ENCODE data around the gene NAA38. TPM values are rescaled to one million over a fixed set of nuclear protein-coding genes. Genes with fewer than 3 reads are reported as not detected.
A peak's percentile ranks its signal among the peaks of the same experiment; 100 is the strongest.

The NAA38 gene
- total RNA-seq, 4 donors from 2014 or later: 57.4 to 133 (median 96.6) TPM

DNA sequence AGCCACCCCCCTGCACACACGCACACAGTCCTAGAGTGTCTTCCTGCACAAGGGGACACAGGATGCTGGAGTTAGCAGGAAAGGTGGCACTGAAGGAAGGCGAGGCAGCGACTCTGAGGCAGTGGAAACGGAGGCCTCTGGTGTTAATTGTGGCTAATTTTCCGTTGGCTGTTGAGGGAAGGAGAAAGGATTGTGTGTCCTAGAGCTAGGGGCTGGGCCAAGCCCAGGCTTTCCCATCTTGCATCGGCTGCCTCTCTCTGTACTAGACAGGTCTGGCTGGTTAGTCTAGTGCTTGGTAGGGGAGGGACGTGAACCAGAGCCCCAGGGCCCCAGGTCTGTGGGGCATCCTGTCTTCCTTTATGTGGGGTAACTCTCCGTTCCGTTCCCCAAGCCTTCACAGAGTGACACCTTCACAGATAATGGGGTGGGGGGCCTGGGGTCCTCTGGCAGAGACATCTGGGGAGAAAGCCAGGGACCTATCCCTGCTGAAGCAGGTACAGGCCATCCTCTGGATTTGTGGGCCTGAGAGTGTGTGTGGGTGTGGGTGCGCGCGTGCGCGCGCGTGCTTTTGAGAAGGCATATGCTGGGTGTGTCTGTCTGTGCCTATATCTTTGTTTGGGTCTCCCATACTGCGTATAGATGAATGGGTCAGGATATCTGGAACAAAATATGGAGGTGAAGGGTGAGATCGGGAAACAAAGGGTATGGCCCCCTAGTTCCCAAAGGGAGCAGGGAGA, 31.0 kb upstream of the NAA38 start, which contains the start of gene CHD3:
TSS of gene CHD3 (plus strand) at position 606 of the 737 bp plus-strand sequence. CDS start 212 bp downstream, outside the sequence.
- H3K4me3 ChIP-seq: peak within 1 kb of the TSS; percentile 64 to 74 (median 68)

DNA sequence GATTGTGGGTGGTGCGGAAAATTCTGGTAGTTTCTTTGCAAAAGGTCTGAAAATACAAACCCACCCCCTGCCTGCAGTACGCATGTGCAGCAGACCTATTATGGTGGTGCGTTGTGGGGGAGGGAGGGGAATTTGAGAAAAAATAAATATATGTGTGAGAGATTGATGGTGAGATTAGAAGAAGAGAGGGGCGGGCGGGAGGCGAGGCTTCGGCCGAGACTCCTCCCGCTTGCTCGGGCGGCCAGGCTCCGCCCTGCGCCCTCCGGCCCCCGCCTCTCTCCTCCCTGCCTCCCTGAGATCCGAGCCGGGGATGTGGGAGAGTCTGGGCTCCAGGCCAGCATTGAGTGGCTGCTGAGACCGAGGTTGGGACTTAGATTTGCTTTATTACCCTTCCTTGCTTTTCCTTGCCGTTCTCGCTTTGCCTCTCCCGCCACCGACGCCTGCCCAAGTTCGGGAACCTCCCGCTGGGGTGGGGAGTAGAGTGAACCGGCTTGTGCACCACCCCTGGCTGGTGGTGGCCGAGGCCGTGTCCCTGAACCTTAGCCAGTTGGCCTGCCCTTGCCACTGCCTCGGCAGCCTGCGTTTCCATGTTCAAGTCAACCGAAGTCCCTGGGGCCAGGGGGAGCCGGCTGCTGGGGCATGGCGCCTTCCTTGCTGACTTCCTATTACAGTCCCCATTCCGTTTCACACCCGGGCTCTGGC, 30.3 kb upstream of the NAA38 start:
- Histone ChIP-seq H3K9me3 (no peaks in the 10 kb centered on the region), H3K4me3 (peak overlapping the region; percentile 64 to 74 (median 68)), H3K27ac (peak overlapping the region; percentile 77 to 89 (median 81)), H3K36me3 (no peaks in the 10 kb centered on the region), H3K4me1 (peaks cover 41 to 47% of the 10 kb centered on the region in 2 donors), H3K27me3 (peaks cover 24 to 27% (median 25%) of the 10 kb centered on the region in 3 donors)
- intact Hi-C loops (cut with DNase I; ENCODE audit: low total_unique reads): loop anchor here (2.0 to 10.0 kb wide), 4 partner anchors 31 to 167 kb away; partner anchors contain the start of genes CNTROB, KDM6B and NAA38
- TF ChIP-seq POLR2A (IDR thresholded peaks at IDR 0.05): peak in 1 of 2 donors; percentile 55
- TF ChIP-seq, protein P1, sequence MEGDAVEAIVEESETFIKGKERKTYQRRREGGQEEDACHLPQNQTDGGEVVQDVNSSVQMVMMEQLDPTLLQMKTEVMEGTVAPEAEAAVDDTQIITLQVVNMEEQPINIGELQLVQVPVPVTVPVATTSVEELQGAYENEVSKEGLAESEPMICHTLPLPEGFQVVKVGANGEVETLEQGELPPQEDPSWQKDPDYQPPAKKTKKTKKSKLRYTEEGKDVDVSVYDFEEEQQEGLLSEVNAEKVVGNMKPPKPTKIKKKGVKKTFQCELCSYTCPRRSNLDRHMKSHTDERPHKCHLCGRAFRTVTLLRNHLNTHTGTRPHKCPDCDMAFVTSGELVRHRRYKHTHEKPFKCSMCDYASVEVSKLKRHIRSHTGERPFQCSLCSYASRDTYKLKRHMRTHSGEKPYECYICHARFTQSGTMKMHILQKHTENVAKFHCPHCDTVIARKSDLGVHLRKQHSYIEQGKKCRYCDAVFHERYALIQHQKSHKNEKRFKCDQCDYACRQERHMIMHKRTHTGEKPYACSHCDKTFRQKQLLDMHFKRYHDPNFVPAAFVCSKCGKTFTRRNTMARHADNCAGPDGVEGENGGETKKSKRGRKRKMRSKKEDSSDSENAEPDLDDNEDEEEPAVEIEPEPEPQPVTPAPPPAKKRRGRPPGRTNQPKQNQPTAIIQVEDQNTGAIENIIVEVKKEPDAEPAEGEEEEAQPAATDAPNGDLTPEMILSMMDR (IDR thresholded peaks at IDR 0.05 in 4 of 5, conservative IDR thresholded peaks at IDR 0.05 in 1 of 5): peak in 1 of 5 experiments; percentile 5
- DNase-seq: peak; percentile 65 to 80
- in situ Hi-C loops (cut with MboI; ENCODE audit: low sequenced_read_pairs in 4 of 4): loop anchor here in 1 of 4 donors (25.0 kb wide), 1 partner anchor 150 kb away; no protein-coding TSS in a partner anchor
- peak; percentile 61 to 72 for ATAC-seq

More for the DNA sequence above, 31.0 kb upstream of the NAA38 start, which contains the start of gene CHD3:
- in situ Hi-C loops (cut with MboI; ENCODE audit: low sequenced_read_pairs in 4 of 4): loop anchor here in 1 of 4 donors (25.0 kb wide), 1 partner anchor 151 kb away; no protein-coding TSS in a partner anchor
- Histone ChIP-seq H3K4me1 (peaks cover 41 to 47% of the 10 kb centered on the region in 2 donors), H3K27ac (peak within 1 kb of the TSS; percentile 77 to 89 (median 81)), H3K9me3 (no peaks in the 10 kb centered on the region), H3K27me3 (peaks cover 22 to 24% (median 23%) of the 10 kb centered on the region in 3 donors), H3K36me3 (no peaks in the 10 kb centered on the region)
- intact Hi-C loops (cut with DNase I; ENCODE audit: low total_unique reads): loop anchor here (2.0 to 10.0 kb wide), 2 partner anchors 54 to 166 kb away; partner anchors contain the start of gene KDM6B
- ATAC-seq (peak; percentile 19 to 21), DNase-seq (no peak)
- TF ChIP-seq, protein P1 (IDR thresholded peaks at IDR 0.05 in 4 of 5, conservative IDR thresholded peaks at IDR 0.05 in 1 of 5): no peak
- peak in 1 of 2 donors; percentile 11 for TF ChIP-seq POLR2A (IDR thresholded peaks at IDR 0.05)

DNA sequence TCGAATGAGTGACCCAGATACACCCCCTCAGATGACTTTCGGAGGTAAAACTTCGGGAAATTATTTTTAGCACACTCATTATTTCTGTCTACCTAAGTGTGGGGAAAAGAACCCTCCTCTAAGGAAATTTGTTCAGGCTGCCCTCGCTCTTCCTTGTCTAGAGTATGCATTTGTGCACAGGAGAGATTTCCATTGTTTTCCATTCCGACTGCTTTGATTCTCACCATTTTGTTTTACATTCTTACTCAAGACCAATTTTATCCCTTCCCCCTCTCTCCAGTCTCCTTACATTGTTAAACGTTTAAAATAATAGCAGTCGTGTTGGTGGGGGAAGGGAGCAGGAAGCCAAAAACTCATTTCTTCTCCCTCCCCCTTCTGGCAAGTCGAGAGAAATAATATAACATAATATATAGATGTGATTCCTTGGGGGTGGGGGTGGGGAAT, 29.7 kb upstream of the NAA38 start:
- H3K4me1 ChIP-seq: peaks cover 41 to 47% of the 10 kb centered on the region in 2 donors
- ATAC-seq: no peak

More for the DNA sequence above, 29.7 kb upstream of the NAA38 start:
- peaks cover 24 to 31% (median 28%) of the 10 kb centered on the region in 3 donors for H3K27me3 ChIP-seq
- in situ Hi-C loops (cut with MboI; ENCODE audit: low sequenced_read_pairs in 4 of 4) (loop anchor here in 1 of 4 donors (25.0 kb wide), 1 partner anchor 150 kb away; no protein-coding TSS in a partner anchor), intact Hi-C loops (cut with DNase I; ENCODE audit: low total_unique reads) (loop anchor here (2.0 to 10.0 kb wide), 3 partner anchors 30 to 168 kb away; partner anchors contain the start of genes CNTROB and NAA38)
- H3K4me3 ChIP-seq: peak overlapping the region; percentile 64 to 74 (median 68)
- H3K36me3 ChIP-seq: no peaks in the 10 kb centered on the region
- TF ChIP-seq, protein P1 (IDR thresholded peaks at IDR 0.05 in 4 of 5, conservative IDR thresholded peaks at IDR 0.05 in 1 of 5): peak in 1 of 5 experiments; percentile 9
- no peak for TF ChIP-seq POLR2A (IDR thresholded peaks at IDR 0.05)
- peak overlapping the region; percentile 77 to 89 (median 81) for H3K27ac ChIP-seq
- H3K9me3 ChIP-seq: no peaks in the 10 kb centered on the region
- no peak for DNase-seq

Data from gastrocnemius medialis (tissue), 4 donors.